Measurements from ENCODE around the gene UBE2F. TPM values are rescaled to one million over a fixed set of nuclear protein-coding genes. Genes with fewer than 3 reads are reported as not detected.

UBE2F gene
- total and polyA plus RNA-seq, 2 of the 13 experiments (the other 11 are each of a cell fraction or from before 2014, with no cell fraction given): 35.4 to 73.1 TPM

- TF ChIP-seq HNRNPLL (IDR thresholded peaks at IDR 0.05; ENCODE audit: low read depth, low read length, poor library complexity, severe bottlenecking): peak; percentile 81
- no peak for TF ChIP-seq TBP (CRISPR knock-in tag; IDR thresholded peaks at IDR 0.05)
- peak; percentile 92 for TF ChIP-seq ZNF234 (CRISPR knock-in tag; conservative IDR thresholded peaks at IDR 0.05)
- TF ChIP-seq EED (CRISPR knock-in tag; IDR thresholded peaks at IDR 0.05): no peak; the same call in 1 of the 2 replicates
- TF ChIP-seq SMAD1 (CRISPR knock-in tag; IDR thresholded peaks at IDR 0.05; ENCODE audit: borderline replicate concordance, low read depth): peak; percentile 88; the same call in 1 of the 2 replicates
- peak; percentile 95 for TF ChIP-seq JARID2 (CRISPR knock-in tag; IDR thresholded peaks at IDR 0.05; ENCODE audit: insufficient replicate concordance)
- TF ChIP-seq HNRNPH1 (optimal IDR thresholded peaks at IDR 0.05; ENCODE audit: low read depth, low read length): no peak
- TF ChIP-seq KMT2A (CRISPR knock-in tag; IDR thresholded peaks at IDR 0.05): peak; percentile 97
- TF ChIP-seq ZNF607 (CRISPR knock-in tag; IDR thresholded peaks at IDR 0.05; ENCODE audit: borderline replicate concordance): peak; percentile 94
- no peak for TF ChIP-seq ZNF614 (CRISPR knock-in tag; IDR thresholded peaks at IDR 0.05; ENCODE audit: borderline replicate concordance)
- peak; percentile 91 for TF ChIP-seq IRF2 (CRISPR knock-in tag; IDR thresholded peaks at IDR 0.05)
- TF ChIP-seq ZFY (CRISPR knock-in tag; IDR thresholded peaks at IDR 0.05): peak; percentile 99
- peak; percentile 90 for TF ChIP-seq ZNF18 (CRISPR knock-in tag; IDR thresholded peaks at IDR 0.05; ENCODE audit: insufficient replicate concordance)
- peak; percentile 96 for TF ChIP-seq HIVEP1 (CRISPR knock-in tag; IDR thresholded peaks at IDR 0.05)
- peak; percentile 62; the same call in 1 of the 2 replicates for TF ChIP-seq ZIK1 (CRISPR knock-in tag; IDR thresholded peaks at IDR 0.05; ENCODE audit: borderline replicate concordance, low read depth)
- peak; percentile 72; the same call in 1 of the 2 replicates for TF ChIP-seq ZNF430 (CRISPR knock-in tag; IDR thresholded peaks at IDR 0.05)
- no peak for TF ChIP-seq PBX3 (CRISPR knock-in tag; IDR thresholded peaks at IDR 0.05; ENCODE audit: borderline replicate concordance)
- no peak for TF ChIP-seq MATR3 (CRISPR knock-in tag; IDR thresholded peaks at IDR 0.05)
- TF ChIP-seq STAT6 (CRISPR knock-in tag; IDR thresholded peaks at IDR 0.05; ENCODE audit: borderline replicate concordance): no peak; the same call in 1 of the 2 replicates
- TF ChIP-seq TBX3 (IDR thresholded peaks at IDR 0.05; ENCODE audit: borderline replicate concordance): no peak
- TF ChIP-seq TCF7L2 (IDR thresholded peaks at IDR 0.05; ENCODE audit: low read depth, low read length): no peak
- no peak; the same call in 1 of the 2 replicates for TF ChIP-seq ZNF276 (CRISPR knock-in tag; IDR thresholded peaks at IDR 0.05; ENCODE audit: low read depth)
These were observed 93.9 kb downstream of the UBE2F start, which contains the start of gene SCLY (continued) for GRCh38 chr2:238060542-238061314.
